Stimulated activated CD8-positive, alpha-beta memory T cell treated with anti-CD3 and anti-CD28 coated beads, Interleukin-15, amount 100 ng/mL, for 1 hour (primary cell): Measurements from ENCODE around the gene F7.

Source experiments
- DNase-seq: peaks from one replicate; pipeline ENCODE4 v3.0.0-alpha.2; 2020; ENCODE audit warnings: low read depth

The F7 gene

GRCh38 chr13:113138792-113139551 lies 33.4 kb downstream of the F7 start:
- DNase-seq = no peak

- DNase-seq = no peak
Measured at GRCh38 chr13:113139577-113139976, 34.0 kb downstream of the F7 start.

- no peak for DNase-seq
Measured at GRCh38 chr13:113140677-113141600, 35.3 kb downstream of the F7 start.

GRCh38 chr13:113141601-113141970 lies 36.0 kb downstream of the F7 start:
- no peak for DNase-seq

- no peak for DNase-seq
Measured at GRCh38 chr13:113142876-113143275, 37.3 kb downstream of the F7 start.

- no peak for DNase-seq
Measured at GRCh38 chr13:113143466-113144254, 38.1 kb downstream of the F7 start.

GRCh38 chr13:113144255-113144629 lies 38.7 kb downstream of the F7 start:
- DNase-seq = no peak

- no peak for DNase-seq
Measured at GRCh38 chr13:113145496-113145895, 39.9 kb downstream of the F7 start.

- no peak for DNase-seq
Measured at GRCh38 chr13:113145911-113146598, 40.5 kb downstream of the F7 start.

GRCh38 chr13:113146750-113147149 lies 41.2 kb downstream of the F7 start:
- no peak for DNase-seq

GRCh38 chr13:113147206-113147605 lies 41.6 kb downstream of the F7 start:
- no peak for DNase-seq

- DNase-seq = no peak
Measured at GRCh38 chr13:113148407-113148806, 42.8 kb downstream of the F7 start.

GRCh38 chr13:113148940-113149503 lies 43.4 kb downstream of the F7 start:
- no peak for DNase-seq

- no peak for DNase-seq
Measured at GRCh38 chr13:113149711-113150549, 44.3 kb downstream of the F7 start.

GRCh38 chr13:113150550-113151365 lies 45.2 kb downstream of the F7 start:
- no peak for DNase-seq

GRCh38 chr13:113151745-113152690 lies 46.4 kb downstream of the F7 start:
- DNase-seq = no peak

- no peak for DNase-seq
Measured at GRCh38 chr13:113152691-113152983, 47.0 kb downstream of the F7 start.

- no peak for DNase-seq
Measured at GRCh38 chr13:113152984-113153809, 47.6 kb downstream of the F7 start.
